ENCODE measurements around the gene DIP2C.

DIP2C gene

GRCh38 chr10:389261-389790 lies 300.1 kb downstream of the DIP2C start:
- no peak for DNase-seq (ENCODE audit: low read depth)
- no peak for TF ChIP-seq CTCF (IDR thresholded peaks at IDR 0.05; ENCODE audit: low read length, missing control alignments)
- H3K4me3 ChIP-seq (replicated peaks; ENCODE audit: low read depth, low read length) = no peak overlapping the region

- TF ChIP-seq CTCF (IDR thresholded peaks at IDR 0.05; ENCODE audit: low read length, missing control alignments) = no peak
Measured at GRCh38 chr10:388661-389045, 300.8 kb downstream of the DIP2C start.

GRCh38 chr10:387909-388660 lies 301.4 kb downstream of the DIP2C start:
- DNase-seq (ENCODE audit: low read depth) = no peak
- no peak overlapping the region for H3K4me3 ChIP-seq (replicated peaks; ENCODE audit: low read depth, low read length)
- no peak for TF ChIP-seq CTCF (IDR thresholded peaks at IDR 0.05; ENCODE audit: low read length, missing control alignments)

More at GRCh38 chr10:388661-389045, 300.8 kb downstream of the DIP2C start:
- DNase-seq (ENCODE audit: low read depth) = no peak
- no peak overlapping the region for H3K4me3 ChIP-seq (replicated peaks; ENCODE audit: low read depth, low read length)

GRCh38 chr10:387593-387891 lies 301.9 kb downstream of the DIP2C start:
- no peak for TF ChIP-seq CTCF (IDR thresholded peaks at IDR 0.05; ENCODE audit: low read length, missing control alignments)
- DNase-seq (ENCODE audit: low read depth) = no peak
- H3K4me3 ChIP-seq (replicated peaks; ENCODE audit: low read depth, low read length) = no peak overlapping the region

GRCh38 chr10:386771-387592 lies 302.5 kb downstream of the DIP2C start:
- TF ChIP-seq CTCF (IDR thresholded peaks at IDR 0.05; ENCODE audit: low read length, missing control alignments) = no peak
- no peak for DNase-seq (ENCODE audit: low read depth)

GRCh38 chr10:385571-386300 lies 303.7 kb downstream of the DIP2C start:
- no peak for DNase-seq (ENCODE audit: low read depth)
- TF ChIP-seq CTCF (IDR thresholded peaks at IDR 0.05; ENCODE audit: low read length, missing control alignments) = no peak
- no peak overlapping the region for H3K4me3 ChIP-seq (replicated peaks; ENCODE audit: low read depth, low read length)

More at GRCh38 chr10:386771-387592, 302.5 kb downstream of the DIP2C start:
- no peak overlapping the region for H3K4me3 ChIP-seq (replicated peaks; ENCODE audit: low read depth, low read length)

All from fibroblast of pulmonary artery (primary cell).